Stomach (tissue), 4 donors: ENCODE results near the gene MALRD1.

Experiments
- CTCF ChIP-seq, 7 experiments: fragments of 450-650 bp in 4 of 7; fragments of 200-600 bp in 3 of 7; sonication (generic) in 3 of 7; IDR thresholded peaks; one replicate each; pipeline ENCODE4 v1.5.1; 2016 to 2019; ENCODE audit warnings: antibody characterized with exemption in 7 of 7, control low read depth in 2 of 7, mild to moderate bottlenecking in 1 of 7
- EP300 ChIP-seq: sonication (generic); formaldehyde crosslinking; IDR thresholded peaks from one replicate; pipeline ENCODE4 v1.6.1; 2017; ENCODE audit warnings: antibody characterized with exemption
- POLR2AphosphoS5 ChIP-seq, 3 donors: sonication (generic); formaldehyde crosslinking; IDR thresholded peaks; one replicate each; pipeline ENCODE4 v1.6.1; 2016; ENCODE audit warnings: antibody characterized with exemption in 3 of 3

GRCh38 chr10:19421674-19422073 is 373.1 kb downstream of the MALRD1 start:
- TF ChIP-seq EP300, result no peak
- TF ChIP-seq POLR2AphosphoS5 (IDR thresholded peaks at IDR 0.05), result no peak
- no peak for TF ChIP-seq CTCF (IDR thresholded peaks at IDR 0.05)
